GM12874 (cell line): Measurements from ENCODE around the gene SYNJ1.

Experiments used
- TF ChIP-seq, protein P1 (sequence below): IDR thresholded peaks from 2 replicates; pipeline ENCODE4 v1.5.1; 2011; ENCODE audit warnings: low read depth, mild to moderate bottlenecking, control low read depth, low read length, moderate library complexity; ENCODE audit not compliant: insufficient read depth

SYNJ1 gene

DNA sequence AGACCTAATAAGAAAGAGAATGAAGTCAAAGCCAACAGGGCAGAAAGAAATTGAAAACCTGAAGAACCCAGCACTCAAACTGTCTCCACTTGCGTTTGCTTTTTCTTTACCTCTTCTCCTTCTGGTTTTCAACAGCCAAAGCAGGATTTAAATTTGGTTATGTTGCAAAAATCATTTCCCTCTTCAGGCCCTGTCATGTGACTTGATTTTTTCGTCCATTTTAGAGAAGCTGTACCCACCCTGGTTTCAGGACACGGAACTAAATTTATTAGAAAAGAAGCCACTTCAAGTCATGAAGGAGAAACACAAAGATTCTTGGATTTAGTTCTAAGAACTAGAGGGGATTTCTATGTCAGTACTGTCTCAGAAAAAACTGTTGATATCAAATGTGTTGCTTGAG lies 1.0 kb upstream of the SYNJ1 start:
- TF ChIP-seq, protein P1, sequence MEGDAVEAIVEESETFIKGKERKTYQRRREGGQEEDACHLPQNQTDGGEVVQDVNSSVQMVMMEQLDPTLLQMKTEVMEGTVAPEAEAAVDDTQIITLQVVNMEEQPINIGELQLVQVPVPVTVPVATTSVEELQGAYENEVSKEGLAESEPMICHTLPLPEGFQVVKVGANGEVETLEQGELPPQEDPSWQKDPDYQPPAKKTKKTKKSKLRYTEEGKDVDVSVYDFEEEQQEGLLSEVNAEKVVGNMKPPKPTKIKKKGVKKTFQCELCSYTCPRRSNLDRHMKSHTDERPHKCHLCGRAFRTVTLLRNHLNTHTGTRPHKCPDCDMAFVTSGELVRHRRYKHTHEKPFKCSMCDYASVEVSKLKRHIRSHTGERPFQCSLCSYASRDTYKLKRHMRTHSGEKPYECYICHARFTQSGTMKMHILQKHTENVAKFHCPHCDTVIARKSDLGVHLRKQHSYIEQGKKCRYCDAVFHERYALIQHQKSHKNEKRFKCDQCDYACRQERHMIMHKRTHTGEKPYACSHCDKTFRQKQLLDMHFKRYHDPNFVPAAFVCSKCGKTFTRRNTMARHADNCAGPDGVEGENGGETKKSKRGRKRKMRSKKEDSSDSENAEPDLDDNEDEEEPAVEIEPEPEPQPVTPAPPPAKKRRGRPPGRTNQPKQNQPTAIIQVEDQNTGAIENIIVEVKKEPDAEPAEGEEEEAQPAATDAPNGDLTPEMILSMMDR = no peak

DNA sequence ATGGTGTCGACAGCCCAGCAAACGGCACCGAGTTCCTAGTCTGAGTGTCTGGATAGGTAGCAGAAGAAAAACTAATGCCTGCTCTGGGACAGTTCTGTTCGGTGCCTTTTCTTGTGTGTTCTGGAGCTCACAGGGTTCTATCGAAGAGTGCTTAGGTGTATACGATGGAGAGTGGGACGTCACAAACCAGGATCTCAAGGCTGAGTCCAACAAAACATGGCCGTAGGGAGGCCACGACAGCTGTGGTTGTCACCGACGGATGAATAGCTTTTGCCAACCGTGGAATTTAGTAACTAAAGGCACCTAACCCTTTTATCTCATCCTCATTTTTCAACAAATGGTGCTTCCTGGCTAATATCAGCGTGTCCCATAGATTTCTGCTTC lies 635 bp upstream of the SYNJ1 start:
- TF ChIP-seq, protein P1 = no peak

DNA sequence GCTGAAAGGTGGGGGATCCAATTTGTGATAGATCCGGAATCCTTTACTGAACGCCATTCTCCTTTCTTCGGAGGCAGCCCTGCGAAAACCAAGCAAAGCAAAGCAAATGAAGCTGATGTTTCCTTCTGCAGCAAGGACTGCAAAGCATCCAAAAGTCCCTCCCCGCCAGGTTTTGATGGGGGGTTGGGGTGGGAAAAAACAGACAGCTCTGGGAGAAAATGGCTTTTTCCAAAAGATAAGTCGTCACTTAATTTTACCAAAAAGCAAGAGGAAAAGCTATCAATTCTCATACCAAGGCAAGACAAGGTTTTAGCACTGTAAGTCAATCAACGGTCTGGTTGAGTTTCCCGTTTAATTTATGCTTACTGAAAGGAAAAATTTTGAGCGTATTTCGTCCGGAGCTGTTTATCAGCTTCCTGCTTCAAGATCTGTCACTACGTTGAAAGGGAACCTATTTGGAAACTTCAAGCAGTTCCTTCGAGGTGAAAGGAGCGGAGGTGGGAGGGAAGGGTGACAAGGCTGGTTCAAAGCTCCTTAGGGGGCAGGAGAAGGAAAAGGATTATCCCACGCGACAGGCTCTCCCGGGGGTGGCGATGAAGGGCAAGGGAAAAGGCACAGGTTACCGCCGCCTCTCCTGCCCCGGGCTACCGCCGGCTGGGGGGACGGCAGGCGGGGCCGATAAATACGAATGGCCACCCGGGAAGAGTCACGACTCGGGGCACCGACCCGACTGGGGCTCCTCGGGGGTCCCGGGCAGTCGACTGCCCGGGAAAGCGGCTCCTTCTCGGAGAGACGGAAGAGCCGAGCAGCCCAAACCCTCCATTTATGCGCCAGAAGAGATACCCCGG lies 750 bp downstream of the SYNJ1 start:
- TF ChIP-seq, protein P1 = no peak

DNA sequence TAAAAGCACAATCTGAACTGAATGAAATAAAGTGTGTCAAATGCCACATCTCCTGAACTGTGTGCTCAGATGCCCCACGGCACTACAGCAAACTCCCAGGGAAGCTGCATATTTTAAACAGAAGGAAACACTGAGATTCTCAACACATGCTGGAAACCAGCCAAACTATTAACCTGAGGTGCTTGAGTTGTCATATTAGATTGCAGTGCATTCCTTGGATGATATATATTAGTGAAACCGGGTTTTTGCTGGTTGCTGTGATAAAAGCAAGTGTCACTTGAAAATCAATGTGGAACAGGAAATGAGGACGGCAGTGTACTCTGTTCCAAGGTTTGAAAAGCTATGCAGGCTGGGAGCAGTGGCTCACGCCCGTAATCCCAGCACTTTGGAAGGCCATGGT lies 8.7 kb downstream of the SYNJ1 start:
- TF ChIP-seq, protein P1 = no peak

DNA sequence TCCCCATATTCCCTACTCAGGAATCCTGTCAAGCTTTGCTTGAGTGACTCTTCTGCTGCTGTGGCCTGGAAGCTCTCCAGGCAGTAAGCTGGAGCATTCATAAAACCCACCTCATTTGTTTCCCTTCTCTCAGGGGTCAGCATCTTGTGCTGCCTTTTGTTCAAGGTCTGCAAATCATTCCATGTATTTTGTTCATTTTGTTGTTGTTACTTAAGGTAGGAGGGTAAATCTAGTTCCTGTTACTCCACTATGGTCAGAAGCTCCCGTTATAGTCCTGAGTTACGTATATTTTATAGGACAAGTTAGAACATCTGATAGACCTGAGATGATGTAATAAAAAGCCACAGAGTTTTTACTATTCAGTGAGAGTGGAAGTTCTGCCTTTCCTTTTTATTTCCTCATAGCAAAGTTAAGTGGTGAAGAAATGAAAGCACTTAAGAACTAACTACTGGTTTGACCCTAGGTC lies 9.9 kb downstream of the SYNJ1 start:
- TF ChIP-seq, protein P1 = no peak

DNA sequence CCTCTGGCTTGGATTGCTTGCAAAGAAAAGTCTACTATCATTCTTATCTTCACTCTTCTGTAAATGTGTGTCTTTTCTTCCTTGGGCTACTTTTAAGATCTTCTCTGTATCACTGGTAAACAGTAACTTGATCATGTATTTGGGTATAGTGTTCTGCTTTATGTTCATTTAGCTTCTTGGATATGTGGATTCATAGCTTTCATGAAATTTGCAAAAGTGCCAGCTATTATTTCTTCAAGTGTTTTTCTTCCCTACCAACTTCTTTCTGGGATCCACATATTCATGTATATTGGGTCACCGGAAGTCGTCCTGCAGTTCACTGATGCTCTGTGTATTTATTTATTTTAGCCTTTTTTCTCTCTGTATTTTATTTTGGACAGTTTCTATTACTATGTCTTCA lies 11.3 kb downstream of the SYNJ1 start:
- TF ChIP-seq, protein P1 = no peak

DNA sequence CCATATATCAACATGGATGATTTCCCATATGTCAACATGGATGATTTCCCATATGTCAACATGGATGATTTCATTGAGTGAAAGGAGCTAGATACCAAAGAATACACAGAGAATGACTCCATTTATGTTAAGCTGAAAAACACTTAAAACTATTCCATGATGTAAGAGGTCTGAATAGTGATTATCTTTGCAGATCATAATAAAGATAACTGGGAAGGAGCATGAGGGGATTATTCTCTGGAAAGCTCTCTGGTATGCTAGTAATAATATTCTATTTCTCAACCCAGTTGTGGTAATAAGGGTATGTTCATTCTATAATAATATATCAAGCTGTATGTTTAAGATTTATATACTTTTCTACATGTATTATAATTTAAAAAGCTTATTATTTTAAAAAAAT lies 14.1 kb downstream of the SYNJ1 start:
- TF ChIP-seq, protein P1 = no peak
